ENCODE data around the gene TOX2.

DNA sequence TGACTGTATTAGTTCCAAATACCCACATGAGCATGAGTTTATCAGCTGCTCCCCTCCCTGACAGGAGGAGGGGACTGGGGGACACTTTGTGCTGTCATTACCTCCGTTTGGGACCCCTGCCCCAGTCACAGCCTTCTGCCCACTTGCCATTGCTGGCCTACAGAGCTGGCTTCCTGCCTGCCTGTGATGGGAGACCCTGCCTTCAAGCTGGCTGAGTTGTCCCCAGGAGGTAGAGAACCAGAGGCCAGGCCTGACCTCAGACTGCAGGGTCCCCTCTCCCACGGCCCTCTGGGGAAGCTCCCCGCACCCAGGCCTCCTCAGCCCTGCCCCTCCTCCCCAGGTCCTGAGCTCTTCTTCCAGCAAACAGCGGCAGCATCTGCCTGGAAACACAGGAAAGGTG lies 166.8 kb downstream of the TOX2 start:
- TF ChIP-seq EZH2 (IDR thresholded peaks at IDR 0.05; ENCODE audit: borderline replicate concordance, low read length) = no peak
- TF ChIP-seq, protein P1, sequence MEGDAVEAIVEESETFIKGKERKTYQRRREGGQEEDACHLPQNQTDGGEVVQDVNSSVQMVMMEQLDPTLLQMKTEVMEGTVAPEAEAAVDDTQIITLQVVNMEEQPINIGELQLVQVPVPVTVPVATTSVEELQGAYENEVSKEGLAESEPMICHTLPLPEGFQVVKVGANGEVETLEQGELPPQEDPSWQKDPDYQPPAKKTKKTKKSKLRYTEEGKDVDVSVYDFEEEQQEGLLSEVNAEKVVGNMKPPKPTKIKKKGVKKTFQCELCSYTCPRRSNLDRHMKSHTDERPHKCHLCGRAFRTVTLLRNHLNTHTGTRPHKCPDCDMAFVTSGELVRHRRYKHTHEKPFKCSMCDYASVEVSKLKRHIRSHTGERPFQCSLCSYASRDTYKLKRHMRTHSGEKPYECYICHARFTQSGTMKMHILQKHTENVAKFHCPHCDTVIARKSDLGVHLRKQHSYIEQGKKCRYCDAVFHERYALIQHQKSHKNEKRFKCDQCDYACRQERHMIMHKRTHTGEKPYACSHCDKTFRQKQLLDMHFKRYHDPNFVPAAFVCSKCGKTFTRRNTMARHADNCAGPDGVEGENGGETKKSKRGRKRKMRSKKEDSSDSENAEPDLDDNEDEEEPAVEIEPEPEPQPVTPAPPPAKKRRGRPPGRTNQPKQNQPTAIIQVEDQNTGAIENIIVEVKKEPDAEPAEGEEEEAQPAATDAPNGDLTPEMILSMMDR (conservative IDR thresholded peaks at IDR 0.05 in 1 of 2, IDR thresholded peaks at IDR 0.05 in 1 of 2; ENCODE audit: extremely low read depth in 1 of 2, insufficient read depth in 1 of 2, low read depth in 1 of 2, low read length in 2 of 2) = no peak

All from mammary epithelial cell (primary cell).